ENCODE results near the gene CCL4. TPM values are rescaled to one million over a fixed set of nuclear protein-coding genes. Genes with fewer than 3 reads are reported as not detected.

Gene CCL4
- total and polyA plus RNA-seq, 2 donors (not counting 1 experiment from before 2014, with no cell fraction given) = not detected

- no peak overlapping the region for H3K4me2 ChIP-seq (ENCODE audit: extremely low read depth, insufficient read depth, low read length)
- no peaks in the 10 kb centered on the region for H3K79me2 ChIP-seq (ENCODE audit: control insufficient read depth, insufficient read depth, low read length)
These were observed 14.8 kb upstream of the CCL4 start for GRCh38 chr17:36088670-36089338.

GRCh38 chr17:36089339-36089865, 14.2 kb upstream of the CCL4 start:
- Histone ChIP-seq H3K79me2 (ENCODE audit: control insufficient read depth, insufficient read depth, low read length) (no peaks in the 10 kb centered on the region), H3K4me2 (ENCODE audit: extremely low read depth, insufficient read depth, low read length) (no peak overlapping the region), H3K36me3 (ENCODE audit: control insufficient read depth, insufficient read depth, low read length) (no peaks in the 10 kb centered on the region), H3K4me1 (ENCODE audit: control insufficient read depth, extremely low read depth, insufficient read depth, low read length) (no peaks in the 10 kb centered on the region), H4K20me1 (ENCODE audit: control insufficient read depth, extremely low read depth, insufficient read depth, low read length) (no peaks in the 10 kb centered on the region), H3K4me3 (replicated peaks in 1 of 4; ENCODE audit: control extremely low read depth in 1 of 4, insufficient read depth in 1 of 4, low read depth in 3 of 4, low read length in 4 of 4) (no peak overlapping the region), H3K9ac (ENCODE audit: insufficient read depth, low read length) (no peak overlapping the region), H3K27me3 (ENCODE audit: control insufficient read depth, insufficient read depth, low read length) (no peaks in the 10 kb centered on the region), H2AFZ (ENCODE audit: low read length) (no peak overlapping the region), H3K27ac (ENCODE audit: insufficient read depth, low read length) (no peak overlapping the region), H3K9me3 (ENCODE audit: control insufficient read depth, insufficient read depth, low read depth, low read length) (no peaks in the 10 kb centered on the region)
- no peak for DNase-seq (ENCODE audit: low read depth in 2 of 2)
- TF ChIP-seq CTCF (conservative IDR thresholded peaks at IDR 0.05 in 1 of 2, IDR thresholded peaks at IDR 0.05 in 1 of 2; ENCODE audit: low read depth in 1 of 2, low read length in 2 of 2) (no peak), EZH2 (IDR thresholded peaks at IDR 0.05; ENCODE audit: low read length, missing control alignments) (no peak)

More at GRCh38 chr17:36088670-36089338, 14.8 kb upstream of the CCL4 start:
- Histone ChIP-seq H3K9me3 (ENCODE audit: control insufficient read depth, insufficient read depth, low read depth, low read length) (no peaks in the 10 kb centered on the region), H3K9ac (ENCODE audit: insufficient read depth, low read length) (no peak overlapping the region), H3K27me3 (ENCODE audit: control insufficient read depth, insufficient read depth, low read length) (no peaks in the 10 kb centered on the region), H3K36me3 (ENCODE audit: control insufficient read depth, insufficient read depth, low read length) (no peaks in the 10 kb centered on the region), H3K4me1 (ENCODE audit: control insufficient read depth, extremely low read depth, insufficient read depth, low read length) (no peaks in the 10 kb centered on the region), H3K4me3 (replicated peaks in 1 of 4; ENCODE audit: control extremely low read depth in 1 of 4, insufficient read depth in 1 of 4, low read depth in 3 of 4, low read length in 4 of 4) (no peak overlapping the region), H3K27ac (ENCODE audit: insufficient read depth, low read length) (no peak overlapping the region), H2AFZ (ENCODE audit: low read length) (no peak overlapping the region), H4K20me1 (ENCODE audit: control insufficient read depth, extremely low read depth, insufficient read depth, low read length) (no peaks in the 10 kb centered on the region)
- no peak for DNase-seq (ENCODE audit: low read depth in 2 of 2)
- TF ChIP-seq CTCF (conservative IDR thresholded peaks at IDR 0.05 in 1 of 2, IDR thresholded peaks at IDR 0.05 in 1 of 2; ENCODE audit: low read depth in 1 of 2, low read length in 2 of 2) (no peak), EZH2 (IDR thresholded peaks at IDR 0.05; ENCODE audit: low read length, missing control alignments) (no peak)

GRCh38 chr17:36089888-36090836, 13.5 kb upstream of the CCL4 start, which contains the start of gene CCL3:
Gene CCL3, minus strand, starts transcription at chr17:36090143. Its CDS starts 85 bp downstream, at chr17:36090058.
- Histone ChIP-seq H3K4me1 (ENCODE audit: control insufficient read depth, extremely low read depth, insufficient read depth, low read length) (no peaks in the 10 kb centered on the region), H4K20me1 (ENCODE audit: control insufficient read depth, extremely low read depth, insufficient read depth, low read length) (no peaks in the 10 kb centered on the region), H3K9me3 (ENCODE audit: control insufficient read depth, insufficient read depth, low read depth, low read length) (no peaks in the 10 kb centered on the region), H3K4me3 (replicated peaks in 1 of 4; ENCODE audit: control extremely low read depth in 1 of 4, insufficient read depth in 1 of 4, low read depth in 3 of 4, low read length in 4 of 4) (no peak within 1 kb of the TSS), H3K9ac (ENCODE audit: insufficient read depth, low read length) (no peak within 1 kb of the TSS), H3K36me3 (ENCODE audit: control insufficient read depth, insufficient read depth, low read length) (no peaks in the 10 kb centered on the region), H2AFZ (ENCODE audit: low read length) (no peak within 1 kb of the TSS), H3K27ac (ENCODE audit: insufficient read depth, low read length) (no peak within 1 kb of the TSS), H3K79me2 (ENCODE audit: control insufficient read depth, insufficient read depth, low read length) (no peaks in the 10 kb centered on the region), H3K4me2 (ENCODE audit: extremely low read depth, insufficient read depth, low read length) (no peak within 1 kb of the TSS), H3K27me3 (ENCODE audit: control insufficient read depth, insufficient read depth, low read length) (no peaks in the 10 kb centered on the region)
- no peak for TF ChIP-seq CTCF (conservative IDR thresholded peaks at IDR 0.05 in 1 of 2, IDR thresholded peaks at IDR 0.05 in 1 of 2; ENCODE audit: low read depth in 1 of 2, low read length in 2 of 2)
- TF ChIP-seq EZH2 (IDR thresholded peaks at IDR 0.05; ENCODE audit: low read length, missing control alignments) = no peak
- no peak for DNase-seq (ENCODE audit: low read depth in 2 of 2)

Data from fibroblast of lung (primary cell).